B cell (primary cell): ENCODE measurements around the gene ARHGEF3. TPM values are rescaled to one million over a fixed set of nuclear protein-coding genes. Genes with fewer than 3 reads are reported as not detected.

Experiments
- ATAC-seq: fragments of 200-7000 bp; cut with Tn5 transposase; one replicate; pipeline ENCODE4 v1.10.0; 2021; ENCODE audit warnings: low read depth, mild to moderate bottlenecking, moderate number of reproducible peaks, moderate library complexity
- CTCF ChIA-PET: fragments of 350-600 bp; sonication (Branson Sonifier 250); formaldehyde crosslinking; loops from one replicate; lab custom pipeline; 2021; ENCODE audit warnings: antibody characterized with exemption, inconsistent platforms; lab: Charles Lee
- POLR2A ChIA-PET: fragments of 350-600 bp; sonication (Branson Sonifier 250); formaldehyde crosslinking; loops from one replicate; lab custom pipeline; 2021; ENCODE audit warnings: antibody characterized with exemption; lab: Charles Lee
- DNase-seq: peaks from one replicate; pipeline ENCODE4 v3.0.0; 2013
- H2AFZ ChIP-seq: 2 replicates; pipeline ENCODE4 v1.6.1; 2012; ENCODE audit warnings: mild to moderate bottlenecking, low read depth, low read length; ENCODE audit not compliant: insufficient read depth, poor library complexity, severe bottlenecking
- H3K27ac ChIP-seq, 2 donors: 1 replicate in 1 of 2; 2 replicates in 1 of 2; pipeline ENCODE4 v1.5.1; 2012 to 2013; ENCODE audit warnings: low read length in 2 of 2, mild to moderate bottlenecking in 2 of 2, moderate library complexity in 1 of 2
- H3K27me3 ChIP-seq, 4 experiments: fragments of 200-600 bp in 1 of 4; sonication (generic) in 1 of 4; replicated peaks in 1 of 4; 1 replicate in 2 of 4; 2 replicates in 2 of 4; pipeline versions ENCODE4 v1.6.1 to v1.7.0; 2013 to 2016; ENCODE audit warnings: low read length in 3 of 4, mild to moderate bottlenecking in 2 of 4, mixed read lengths in 1 of 4, moderate library complexity in 1 of 4; ENCODE audit not compliant: insufficient read depth in 4 of 4, control insufficient read depth in 3 of 4; ENCODE audit errors: control extremely low read depth in 1 of 4
- H3K36me3 ChIP-seq, 2 experiments: replicated peaks in 1 of 2; 1 replicate in 1 of 2; 2 replicates in 1 of 2; pipeline versions ENCODE4 v1.6.1 to v1.7.1; 2013; ENCODE audit warnings: low read length in 1 of 2; ENCODE audit not compliant: insufficient read depth in 2 of 2, control insufficient read depth in 1 of 2; ENCODE audit errors: control extremely low read depth in 1 of 2, extremely low read depth in 1 of 2
- H3K4me1 ChIP-seq, 2 donors: fragments of 200-600 bp in 1 of 2; sonication (generic) in 1 of 2; 1 replicate in 1 of 2; 2 replicates in 1 of 2; pipeline versions ENCODE4 v1.5.1 to v1.6.1; 2013 to 2017; ENCODE audit warnings: low read length in 2 of 2; ENCODE audit not compliant: control insufficient read depth in 2 of 2, insufficient read depth in 2 of 2
- H3K4me2 ChIP-seq: replicated peaks from 2 replicates; pipeline ENCODE3; 2012; ENCODE audit warnings: mild to moderate bottlenecking, low read depth, low read length; ENCODE audit not compliant: poor library complexity, severe bottlenecking
- H3K4me3 ChIP-seq, 5 experiments: fragments of 200-600 bp in 1 of 5; sonication (generic) in 1 of 5; 1 replicate in 3 of 5; 2 replicates in 2 of 5; pipeline versions ENCODE4 v1.5.1 to v1.7.0; 2011 to 2016; ENCODE audit warnings: low read length in 4 of 5, mild to moderate bottlenecking in 4 of 5, low read depth in 2 of 5, control low read depth in 1 of 5, moderate library complexity in 1 of 5; ENCODE audit not compliant: insufficient read depth in 1 of 5; ENCODE audit errors: control extremely low read depth in 1 of 5, extremely low read depth in 1 of 5
- H3K79me2 ChIP-seq: fragments of 200-600 bp; sonication (generic); one replicate; pipeline ENCODE4 v1.6.0; 2016; ENCODE audit warnings: low read length; ENCODE audit not compliant: control insufficient read depth, insufficient read depth
- H3K9ac ChIP-seq: fragments of 200-600 bp; sonication (generic); 2 replicates; pipeline ENCODE4 v1.6.1; 2017; ENCODE audit warnings: mild to moderate bottlenecking, low read length, moderate library complexity
- H3K9me3 ChIP-seq, 3 donors: one replicate each; pipeline versions ENCODE4 v1.6.1 to v1.7.1; 2013; ENCODE audit warnings: low read length in 2 of 3; ENCODE audit not compliant: control insufficient read depth in 2 of 3, insufficient read depth in 1 of 3; ENCODE audit errors: control extremely low read depth in 1 of 3
- H4K20me1 ChIP-seq: 2 replicates; pipeline ENCODE4 v1.6.0; 2012; ENCODE audit warnings: mild to moderate bottlenecking, low read length; ENCODE audit not compliant: insufficient read depth, control insufficient read depth, poor library complexity, severe bottlenecking
- H3K27ac Mint-ChIP-seq: one replicate; pipeline ENCODE4 v1.8.0; 2021; ENCODE audit warnings: mixed read lengths
- H3K27me3 Mint-ChIP-seq: one replicate; pipeline ENCODE4 v1.8.0; 2021; ENCODE audit warnings: mixed read lengths
- H3K4me1 Mint-ChIP-seq: one replicate; pipeline ENCODE4 v1.8.0; 2021; ENCODE audit warnings: mixed read lengths
- H3K4me3 Mint-ChIP-seq: one replicate; pipeline ENCODE4 v1.8.0; 2021; ENCODE audit warnings: mixed read lengths
- H3K9me3 Mint-ChIP-seq: one replicate; pipeline ENCODE4 v1.8.0; 2022; ENCODE audit warnings: mixed read lengths; ENCODE audit not compliant: insufficient read depth
- EZH2 ChIP-seq: IDR thresholded peaks from 2 replicates; pipeline ENCODE4 v1.6.1; 2012; ENCODE audit warnings: borderline replicate concordance, low read depth, mild to moderate bottlenecking, moderate library complexity, low read length; ENCODE audit not compliant: insufficient read depth, poor library complexity, severe bottlenecking
- WGBS: methylation state at CpG from one replicate; pipeline ENCODE4 v1.1.5; 2013; ENCODE audit warnings: missing lambda C conversion rate; ENCODE audit not compliant: insufficient coverage; 5-methylcytosine and 5-hydroxymethylcytosine counted together
- intact Hi-C: fragments of 100-400 bp; cut with micrococcal nuclease; formaldehyde crosslinking; loops from one replicate; pipeline ENCODE4 v1.10.0; 2022
- polyA plus RNA-seq: library from polyadenylated mRNA; depleted of rRNA; stranded (reverse); fragments of >200 nt; gene quantifications from 2 replicates; pipeline ENCODE4 v1.2.3, GENCODE V29; 2012
- total RNA-seq, 2 donors: library from RNA; stranded (reverse); fragments of 120-200 nt in 1 of 2; gene quantifications; 1 replicate in 1 of 2; 2 replicates in 1 of 2; pipeline versions ENCODE4 v1.2.3 to v1.2.4, GENCODE V29; 2013 to 2022
- TF ChIP-seq, protein P1 (sequence below): fragments of 200-600 bp; IDR thresholded peaks from one replicate; pipeline ENCODE4 v1.8.0; 2022; ENCODE audit warnings: antibody characterized with exemption, mild to moderate bottlenecking

The ARHGEF3 gene
- total and polyA plus RNA-seq, 2 donors (not counting 1 experiment from before 2014, with no cell fraction given), result 30.8 to 33.5 TPM

GRCh38 chr3:56833536-56833935, 31.8 kb upstream of the ARHGEF3 start:
- no peak overlapping the region for H3K4me3 Mint-ChIP-seq
- peaks cover 8% of the 10 kb centered on the region for H3K4me1 Mint-ChIP-seq
- no peaks in the 10 kb centered on the region for H3K36me3 ChIP-seq
- no peaks in the 10 kb centered on the region for H3K27me3 ChIP-seq
- 95% methylated on average over 2 of the region's 2 CpGs for WGBS
- no peaks in the 10 kb centered on the region for H4K20me1 ChIP-seq
- intact Hi-C loops, result no loop called here
- peaks cover 0 to 3% of the 10 kb centered on the region in 2 donors for H3K4me1 ChIP-seq
- H3K9me3 ChIP-seq, result no peaks in the 10 kb centered on the region
- CTCF ChIA-PET, result no interaction called here
- no peak overlapping the region for H3K9ac ChIP-seq
- H3K27ac Mint-ChIP-seq, result no peak overlapping the region
- H3K27me3 Mint-ChIP-seq, result no peaks in the 10 kb centered on the region
- ATAC-seq (no peak), DNase-seq (no peak)
- H3K4me3 ChIP-seq, result no peak overlapping the region
- H3K4me2 ChIP-seq, result no peak overlapping the region
- H2AFZ ChIP-seq, result no peak overlapping the region
- H3K27ac ChIP-seq, result no peak overlapping the region
- no peaks in the 10 kb centered on the region for H3K79me2 ChIP-seq
- no peak for TF ChIP-seq EZH2
- TF ChIP-seq, protein P1, sequence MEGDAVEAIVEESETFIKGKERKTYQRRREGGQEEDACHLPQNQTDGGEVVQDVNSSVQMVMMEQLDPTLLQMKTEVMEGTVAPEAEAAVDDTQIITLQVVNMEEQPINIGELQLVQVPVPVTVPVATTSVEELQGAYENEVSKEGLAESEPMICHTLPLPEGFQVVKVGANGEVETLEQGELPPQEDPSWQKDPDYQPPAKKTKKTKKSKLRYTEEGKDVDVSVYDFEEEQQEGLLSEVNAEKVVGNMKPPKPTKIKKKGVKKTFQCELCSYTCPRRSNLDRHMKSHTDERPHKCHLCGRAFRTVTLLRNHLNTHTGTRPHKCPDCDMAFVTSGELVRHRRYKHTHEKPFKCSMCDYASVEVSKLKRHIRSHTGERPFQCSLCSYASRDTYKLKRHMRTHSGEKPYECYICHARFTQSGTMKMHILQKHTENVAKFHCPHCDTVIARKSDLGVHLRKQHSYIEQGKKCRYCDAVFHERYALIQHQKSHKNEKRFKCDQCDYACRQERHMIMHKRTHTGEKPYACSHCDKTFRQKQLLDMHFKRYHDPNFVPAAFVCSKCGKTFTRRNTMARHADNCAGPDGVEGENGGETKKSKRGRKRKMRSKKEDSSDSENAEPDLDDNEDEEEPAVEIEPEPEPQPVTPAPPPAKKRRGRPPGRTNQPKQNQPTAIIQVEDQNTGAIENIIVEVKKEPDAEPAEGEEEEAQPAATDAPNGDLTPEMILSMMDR, result no peak
- POLR2A ChIA-PET, result interaction anchor here (0.6 kb wide), 1 partner anchor 859 kb away, joined by 4 read pairs; the partner anchor contains the start of gene DENND6A
- H3K9me3 Mint-ChIP-seq, result no peaks in the 10 kb centered on the region

DNA sequence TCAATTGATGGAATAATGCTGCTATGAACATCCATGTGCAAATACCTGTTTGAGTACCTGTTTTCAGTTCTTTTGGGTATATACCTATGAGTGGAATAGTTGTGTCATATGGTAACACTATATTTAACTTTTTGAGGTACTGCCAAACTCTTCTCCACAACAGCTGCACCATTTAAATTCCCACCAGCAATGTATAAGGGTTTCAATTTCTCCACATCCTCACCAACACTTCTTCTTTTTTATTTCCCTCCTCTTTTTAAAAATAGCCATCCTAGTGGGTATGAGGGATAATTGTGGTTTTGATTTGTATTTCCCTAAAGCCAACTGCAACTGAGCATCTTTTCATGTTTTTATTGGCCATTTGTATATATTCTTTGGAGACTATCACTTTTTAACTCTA, 31.3 kb upstream of the ARHGEF3 start:
- CTCF ChIA-PET, result no interaction called here
- POLR2A ChIA-PET, result no interaction called here
- Histone ChIP-seq H3K4me2 (no peak overlapping the region), H3K4me3 (no peak overlapping the region), H3K9me3 (no peaks in the 10 kb centered on the region), H3K4me1 (peaks cover 0 to 3% of the 10 kb centered on the region in 2 donors), H3K79me2 (no peaks in the 10 kb centered on the region), H3K9ac (no peak overlapping the region), H3K27ac (no peak overlapping the region), H2AFZ (no peak overlapping the region), H4K20me1 (no peaks in the 10 kb centered on the region), H3K36me3 (no peaks in the 10 kb centered on the region), H3K27me3 (no peaks in the 10 kb centered on the region)
- H3K27me3 Mint-ChIP-seq, result no peaks in the 10 kb centered on the region
- intact Hi-C loops, result no loop called here
- peaks cover 8% of the 10 kb centered on the region for H3K4me1 Mint-ChIP-seq
- no peak overlapping the region for H3K27ac Mint-ChIP-seq
- H3K4me3 Mint-ChIP-seq, result no peak overlapping the region
- no peaks in the 10 kb centered on the region for H3K9me3 Mint-ChIP-seq
- no peak for DNase-seq
- no peak for TF ChIP-seq EZH2
- TF ChIP-seq, protein P1, result no peak
- ATAC-seq, result no peak
